CD4-positive, alpha-beta T cell treated with Interleukin-17A for 4 hours (primary cell): ENCODE results near the gene EPB41.
"Not testable (repeated sequence)": the region's sequence is repeated elsewhere in the genome, so short reads cannot be mapped to it uniquely, and the experiment has no call there.

Source experiments
- DNase-seq: peaks from one replicate; pipeline ENCODE4 v3.0.0-alpha.2; 2020; ENCODE audit warnings: mixed read lengths

EPB41 gene

GRCh38 chr1:28928314-28928941 is 14.1 kb downstream of the EPB41 start:
- no peak for DNase-seq

- peak; percentile 17 for DNase-seq
Measured at GRCh38 chr1:28933277-28933676, 18.9 kb downstream of the EPB41 start.

- no peak for DNase-seq
Measured at GRCh38 chr1:28933918-28934317, 19.5 kb downstream of the EPB41 start.

GRCh38 chr1:28934676-28935075 is 20.3 kb downstream of the EPB41 start:
- no peak for DNase-seq

GRCh38 chr1:28935293-28935692 is 20.9 kb downstream of the EPB41 start:
- peak; percentile 13 for DNase-seq

- no peak for DNase-seq
Measured at GRCh38 chr1:28936094-28936493, 21.7 kb downstream of the EPB41 start.

- no peak for DNase-seq
Measured at GRCh38 chr1:28936528-28936927, 22.2 kb downstream of the EPB41 start.

GRCh38 chr1:28943581-28943980 is 29.2 kb downstream of the EPB41 start:
- DNase-seq = not testable (repeated sequence)

- no peak for DNase-seq
Measured at GRCh38 chr1:28950006-28950405, 35.6 kb downstream of the EPB41 start.

GRCh38 chr1:28950449-28950848 is 36.1 kb downstream of the EPB41 start:
- DNase-seq = no peak

GRCh38 chr1:28954126-28954726 is 39.9 kb downstream of the EPB41 start:
- no peak for DNase-seq

- peak; percentile 11 for DNase-seq
Measured at GRCh38 chr1:28956038-28956464, 41.7 kb downstream of the EPB41 start.

- DNase-seq = not testable (repeated sequence)
Measured at GRCh38 chr1:28962114-28962831, 47.9 kb downstream of the EPB41 start.

- DNase-seq = no peak
Measured at GRCh38 chr1:28965271-28965870, 51.0 kb downstream of the EPB41 start.

- no peak for DNase-seq
Measured at GRCh38 chr1:28966617-28967016, 52.2 kb downstream of the EPB41 start.

- DNase-seq = peak; percentile 39
Measured at GRCh38 chr1:28971980-28972771, 57.8 kb downstream of the EPB41 start.

GRCh38 chr1:28973596-28974421 is 59.4 kb downstream of the EPB41 start:
- no peak for DNase-seq

GRCh38 chr1:28974432-28974831 is 60.1 kb downstream of the EPB41 start:
- DNase-seq = no peak

GRCh38 chr1:28976248-28976647 is 61.9 kb downstream of the EPB41 start:
- no peak for DNase-seq

- DNase-seq = no peak
Measured at GRCh38 chr1:28981210-28981609, 66.8 kb downstream of the EPB41 start.

- no peak for DNase-seq
Measured at GRCh38 chr1:28982198-28982597, 67.8 kb downstream of the EPB41 start.

- no peak for DNase-seq
Measured at GRCh38 chr1:28983091-28983490, 68.7 kb downstream of the EPB41 start.
